HG03196 (cell line): Measurements from ENCODE around the gene HMX1.

Experiments used
- ATAC-seq: cut with Tn5 transposase; IDR thresholded peaks from one replicate; pipeline ENCODE4 v1.9.1; 2021; ENCODE audit not compliant: unreplicated experiment

The HMX1 gene

DNA sequence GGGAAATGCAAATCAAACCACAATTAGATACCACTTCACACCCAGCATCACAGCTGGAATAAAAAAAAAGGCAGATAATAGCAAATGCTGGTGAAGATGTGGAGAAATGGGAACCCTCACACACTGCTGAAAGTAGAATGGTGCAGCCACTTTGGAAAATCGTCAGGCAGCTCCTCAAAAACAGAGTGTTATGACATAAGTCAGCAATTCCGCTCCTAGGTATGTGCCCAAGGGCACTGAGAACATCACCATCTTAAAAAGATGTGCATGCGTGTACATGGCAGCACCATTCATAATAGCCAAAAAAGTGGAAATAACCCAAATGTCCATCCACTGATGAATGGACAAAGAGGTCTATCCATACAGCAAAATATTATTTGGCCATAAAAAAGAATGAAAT lies 28.0 kb downstream of the HMX1 start:
- no peak for ATAC-seq

DNA sequence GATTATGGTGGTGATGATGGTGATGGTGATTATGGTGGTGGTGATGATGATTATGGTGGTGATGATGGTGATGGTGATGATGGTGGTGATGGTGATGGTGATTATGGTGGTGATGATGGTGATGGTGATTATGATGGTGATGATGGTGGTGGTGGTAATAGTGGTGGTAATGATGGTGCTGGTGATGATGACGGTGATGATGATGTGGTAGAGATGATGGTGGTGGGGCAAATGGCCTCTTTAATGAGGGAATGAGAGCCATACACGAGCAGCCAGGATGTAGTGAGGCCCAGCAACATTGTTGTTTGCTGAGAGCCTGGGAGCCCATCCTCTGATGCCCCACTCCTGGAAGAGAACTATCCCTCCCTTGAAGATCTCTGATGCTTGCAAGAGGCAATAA lies 29.0 kb downstream of the HMX1 start:
- no peak for ATAC-seq

DNA sequence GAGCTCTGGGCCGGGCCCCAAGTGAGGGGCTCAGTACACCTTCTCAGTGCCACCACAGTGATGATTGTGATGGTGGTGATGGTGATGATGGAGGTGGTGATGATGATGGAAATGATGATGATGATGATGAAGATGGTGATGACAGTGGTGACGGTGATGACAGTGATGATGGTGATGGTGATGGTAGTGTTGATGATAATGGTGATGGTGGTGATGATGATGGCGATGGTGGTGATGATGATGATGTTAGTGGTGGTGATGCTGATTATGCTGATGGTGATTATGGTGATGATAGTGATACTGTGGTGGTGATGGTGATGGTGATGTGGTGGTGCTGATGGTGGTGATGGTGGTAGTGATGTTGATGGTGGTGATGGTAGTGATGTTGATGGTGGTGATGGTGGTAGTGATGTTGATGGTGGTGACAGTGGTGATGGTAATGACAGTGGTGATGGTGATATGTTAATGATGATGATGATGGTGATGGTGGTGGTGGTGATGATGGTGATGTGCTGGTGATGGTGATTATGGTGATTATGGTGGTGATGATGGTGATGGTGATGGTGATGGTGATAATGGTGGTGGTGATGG lies 29.9 kb downstream of the HMX1 start:
- no peak for ATAC-seq

DNA sequence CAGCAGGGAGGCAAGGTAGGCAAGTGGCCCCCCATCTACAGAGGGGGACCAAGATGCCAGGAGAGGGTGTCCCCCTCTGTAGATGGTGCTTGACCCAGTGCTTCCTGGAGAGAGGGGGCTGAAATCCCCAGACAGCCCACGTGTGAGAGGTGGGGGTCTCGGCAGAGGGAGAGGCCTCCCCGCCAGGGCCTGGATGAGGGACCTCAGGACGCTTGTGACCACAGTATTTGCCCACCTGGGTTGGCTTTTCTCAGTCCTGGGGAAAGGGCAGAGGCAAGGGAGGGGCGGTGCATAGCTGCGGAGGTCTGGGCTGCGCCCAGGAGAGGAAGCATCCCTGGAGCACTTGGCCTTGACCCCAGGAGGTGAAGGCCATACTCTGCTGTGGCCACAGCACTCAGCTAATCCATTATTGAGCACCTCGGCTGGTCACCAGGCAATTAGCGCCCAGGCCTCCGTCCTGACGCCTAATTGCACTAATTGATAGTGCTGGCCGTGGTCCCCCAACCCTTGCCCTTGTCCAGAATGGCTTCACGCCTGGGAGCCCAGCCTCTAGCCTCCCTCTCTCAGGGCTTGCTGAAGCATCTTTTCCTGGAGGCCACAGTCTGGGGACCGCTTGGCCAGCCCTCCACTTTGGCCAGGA lies 30.7 kb downstream of the HMX1 start:
- ATAC-seq: no peak

DNA sequence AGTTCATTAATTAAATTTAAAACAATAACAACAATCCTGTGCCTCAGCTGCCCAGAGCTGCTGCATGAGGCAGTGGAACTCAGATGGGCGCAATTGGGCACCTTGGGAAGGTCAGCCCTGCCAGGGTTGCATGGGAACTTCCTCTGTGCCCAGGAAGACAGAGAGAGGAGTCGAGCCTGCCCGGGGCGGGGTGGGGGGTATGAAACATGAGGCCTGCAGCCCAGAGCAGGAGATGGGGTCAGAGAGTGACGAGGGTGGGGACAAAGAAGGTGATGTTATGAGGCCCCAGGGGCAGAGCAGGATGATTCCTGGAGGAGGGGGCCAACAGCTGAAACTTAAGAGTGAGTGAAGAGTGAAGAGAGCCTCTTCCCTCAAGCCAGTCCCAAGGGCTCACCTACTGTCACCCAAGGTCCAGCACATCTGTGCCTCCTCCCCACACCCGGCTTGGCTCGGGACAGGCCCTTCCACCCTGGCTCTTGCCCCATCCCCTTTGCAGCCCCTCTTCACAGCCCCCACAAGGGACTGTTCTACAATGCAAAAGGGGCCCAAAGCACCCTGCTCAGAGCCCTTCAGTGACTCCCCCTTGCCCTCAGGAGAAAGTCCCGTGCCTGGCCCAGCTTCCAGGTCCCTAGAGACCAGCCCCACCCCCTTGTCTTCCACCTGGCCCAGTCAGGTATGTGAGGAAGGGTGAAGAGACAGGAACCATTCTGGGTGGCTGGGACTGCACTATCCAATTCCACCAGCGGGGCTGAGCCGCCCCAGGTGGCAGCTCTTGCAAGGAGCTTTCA lies 31.4 kb downstream of the HMX1 start:
- no peak for ATAC-seq

- no peak for ATAC-seq
These were observed 32.6 kb downstream of the HMX1 start for GRCh38 chr4:8838961-8839431.

GRCh38 chr4:8838296-8838960 lies 33.2 kb downstream of the HMX1 start:
- ATAC-seq: no peak

DNA sequence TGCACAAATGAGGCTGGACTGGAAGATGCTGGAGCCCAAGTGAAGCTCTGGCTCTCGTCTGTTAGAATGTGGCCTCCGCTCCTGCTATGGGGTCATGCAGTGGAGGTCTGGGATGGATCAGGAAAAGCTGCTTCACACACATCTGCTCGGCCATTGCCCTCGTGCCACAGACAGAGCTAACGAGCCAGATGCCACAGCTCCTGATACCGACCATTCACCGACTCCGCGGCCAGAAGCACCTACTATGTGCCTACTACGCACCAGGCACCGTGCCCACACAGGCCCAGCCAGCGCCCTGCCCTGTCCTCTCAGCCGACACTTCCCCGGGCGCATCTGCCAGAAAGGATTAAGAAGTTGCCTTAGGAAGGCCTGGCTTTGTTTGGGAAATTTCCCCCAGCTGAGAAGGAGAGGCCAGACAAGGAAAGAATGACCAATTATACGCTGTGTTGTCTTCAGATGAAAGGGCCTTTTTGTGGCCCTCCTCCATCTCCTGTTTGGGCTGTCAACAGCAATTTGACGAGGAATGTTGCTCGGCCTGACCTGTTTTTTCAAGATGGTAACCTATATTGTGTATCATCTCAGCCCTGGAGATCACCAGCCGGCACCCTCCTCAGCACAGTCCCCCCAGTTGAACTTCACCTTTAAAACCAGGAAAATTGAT lies 34.3 kb downstream of the HMX1 start:
- no peak for ATAC-seq

GRCh38 chr4:8836664-8837171 lies 34.9 kb downstream of the HMX1 start:
- ATAC-seq: no peak

DNA sequence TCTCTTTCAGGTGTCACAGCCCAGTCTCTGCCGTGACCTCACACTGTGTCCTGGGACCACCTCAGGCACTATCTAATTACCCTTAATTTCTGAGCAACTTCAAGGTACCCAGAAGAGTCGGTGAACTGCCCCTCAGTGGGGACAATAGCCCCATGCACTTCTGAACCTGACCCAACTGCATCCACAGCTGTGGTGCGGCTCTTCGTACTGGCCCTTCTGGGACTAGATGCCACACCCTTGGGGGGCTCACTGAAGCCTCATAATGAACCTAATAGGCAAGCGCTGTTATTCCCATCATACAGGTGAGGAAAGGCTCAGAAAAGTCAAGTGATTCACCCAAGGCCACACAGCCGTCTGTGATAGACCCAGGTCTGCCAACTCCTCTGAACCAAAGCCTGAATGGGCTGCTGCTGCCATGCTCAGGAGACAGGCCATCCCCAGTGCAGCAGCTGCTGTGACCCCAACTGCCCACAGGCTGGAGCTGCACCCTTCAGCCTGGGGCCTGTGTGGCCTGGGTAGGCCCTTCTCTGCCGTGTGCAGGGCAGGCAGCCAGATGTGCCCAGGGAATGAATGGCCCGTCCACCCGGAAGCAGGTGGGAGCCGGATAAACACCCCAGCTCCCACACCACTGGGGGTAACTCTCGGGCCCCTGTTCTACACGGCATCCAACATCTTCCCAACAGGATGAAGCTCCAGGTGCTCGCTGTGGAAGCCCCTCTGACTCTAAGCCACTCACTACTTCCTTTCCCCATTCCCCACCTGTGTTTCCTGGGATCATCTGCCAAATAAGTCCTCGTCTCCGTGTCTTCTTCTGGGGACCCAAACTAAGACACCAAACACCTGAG lies 35.9 kb downstream of the HMX1 start:
- ATAC-seq: no peak

DNA sequence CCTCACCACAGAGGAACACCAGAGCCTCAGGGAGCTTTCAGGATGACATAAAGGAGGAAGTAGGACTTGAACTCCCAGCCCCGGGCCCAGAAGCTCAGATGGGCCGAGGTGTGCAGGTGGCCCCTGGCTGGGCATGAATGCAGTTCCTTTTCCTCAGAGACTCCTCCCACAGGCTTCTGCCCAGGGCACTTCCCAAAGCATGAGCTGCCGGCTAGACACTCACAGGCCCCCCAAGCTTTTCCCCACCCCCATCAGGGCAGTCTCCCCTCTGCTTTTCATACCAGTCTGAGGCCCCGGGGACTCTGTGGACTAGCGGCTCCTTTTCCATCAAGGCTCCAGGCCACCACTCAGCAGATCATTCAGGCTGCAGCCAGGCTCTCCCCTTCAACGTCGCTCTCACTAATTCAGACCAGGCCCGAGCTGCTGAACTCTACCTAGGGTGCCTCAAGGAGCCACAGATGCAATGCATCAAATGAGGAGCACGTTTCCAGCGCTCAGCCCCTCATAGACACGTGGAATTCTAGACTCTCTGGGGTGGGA lies 36.9 kb downstream of the HMX1 start:
- ATAC-seq: no peak

- no peak for ATAC-seq
These were observed 39.3 kb downstream of the HMX1 start for GRCh38 chr4:8832113-8832915.

DNA sequence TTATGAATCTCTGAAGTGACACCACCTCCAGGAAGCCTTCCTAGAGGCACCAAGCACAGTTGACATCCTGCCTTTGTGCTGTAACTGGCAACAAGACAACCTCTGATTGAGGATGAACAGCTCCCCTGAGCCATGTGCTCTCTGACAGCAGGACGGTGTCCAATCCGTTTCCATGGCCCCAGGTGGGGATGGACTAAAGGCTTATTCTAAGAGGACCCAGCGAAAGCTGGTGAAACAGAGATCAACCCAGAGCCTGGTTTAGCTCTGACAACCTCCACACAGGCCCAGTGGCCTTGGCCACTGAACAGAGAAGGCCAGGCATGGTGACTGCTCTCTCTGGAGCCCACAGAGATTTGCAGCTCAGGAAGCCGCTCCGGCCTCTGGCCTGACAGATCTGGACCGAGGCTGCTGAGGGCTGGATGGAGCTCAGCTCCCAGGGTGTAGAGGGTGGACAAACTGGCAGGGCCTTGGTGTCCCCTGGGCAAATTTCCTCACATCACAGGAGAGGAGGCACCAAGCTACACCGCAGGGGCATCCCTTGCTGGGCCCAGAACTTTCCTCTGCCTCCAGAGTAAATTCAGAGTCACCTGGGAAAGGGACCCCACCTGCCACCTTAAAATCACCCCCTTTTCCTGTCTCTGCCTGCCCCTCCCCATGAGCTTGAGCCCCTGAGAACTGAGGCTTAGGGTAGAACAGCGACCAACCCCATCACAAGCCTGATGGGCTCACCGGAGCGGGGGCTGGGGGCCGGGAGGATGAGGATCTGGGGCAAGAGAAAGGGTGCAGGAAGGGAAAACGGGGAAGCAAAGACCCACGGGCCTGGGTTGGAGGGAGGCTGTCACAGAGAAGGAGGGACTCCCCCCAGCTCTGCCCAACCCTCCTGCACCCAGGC lies 40.2 kb downstream of the HMX1 start:
- no peak for ATAC-seq

DNA sequence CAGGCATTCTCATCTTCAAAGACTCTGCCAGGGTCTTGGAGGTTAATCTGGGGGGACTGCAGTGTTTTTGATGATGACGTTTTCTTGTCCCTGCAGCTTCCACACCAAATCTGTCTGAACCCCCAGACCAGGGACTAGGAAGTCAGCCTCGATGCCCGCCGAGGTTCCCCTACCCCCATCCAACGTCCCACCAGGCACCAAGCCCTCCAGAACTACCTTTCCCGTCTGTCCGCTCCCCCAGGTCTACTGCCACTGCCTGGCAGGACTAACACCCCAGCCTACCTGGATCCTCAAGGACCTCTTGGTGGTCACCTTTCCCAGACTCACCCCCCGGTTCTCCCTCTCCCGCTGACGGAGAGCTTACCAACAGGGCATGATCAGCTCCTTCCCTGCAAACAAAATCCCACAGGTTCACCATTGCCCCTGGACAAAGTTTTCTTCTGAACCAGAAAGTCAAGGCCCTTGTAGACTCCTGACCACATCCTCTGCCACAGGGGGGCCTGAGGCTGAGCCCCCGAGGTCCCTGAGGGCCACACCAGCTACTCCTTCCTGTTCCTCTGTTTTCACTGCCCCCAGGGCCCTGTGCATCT lies 40.9 kb downstream of the HMX1 start:
- no peak for ATAC-seq

DNA sequence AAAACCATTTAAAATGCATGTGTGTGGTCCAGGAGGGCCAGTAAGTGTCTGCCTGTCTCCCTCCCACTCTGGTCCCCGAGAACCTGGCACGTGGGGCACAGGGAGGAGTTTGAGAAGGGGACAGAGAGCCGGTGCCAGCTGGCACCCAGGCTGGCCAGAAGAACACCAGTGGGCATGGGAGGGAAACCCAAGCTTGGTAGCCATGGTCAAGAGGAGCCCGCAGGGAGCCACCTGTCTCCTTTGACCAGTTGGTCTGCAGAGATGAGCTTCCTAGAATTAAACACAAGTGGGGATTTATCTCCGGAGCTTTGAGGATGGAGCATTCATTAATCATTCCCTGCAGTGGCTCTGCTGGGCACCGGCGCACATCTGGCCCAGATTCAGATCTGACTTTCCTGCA lies 41.6 kb downstream of the HMX1 start:
- no peak for ATAC-seq

GRCh38 chr4:8829584-8829983 lies 42.1 kb downstream of the HMX1 start:
- no peak for ATAC-seq

DNA sequence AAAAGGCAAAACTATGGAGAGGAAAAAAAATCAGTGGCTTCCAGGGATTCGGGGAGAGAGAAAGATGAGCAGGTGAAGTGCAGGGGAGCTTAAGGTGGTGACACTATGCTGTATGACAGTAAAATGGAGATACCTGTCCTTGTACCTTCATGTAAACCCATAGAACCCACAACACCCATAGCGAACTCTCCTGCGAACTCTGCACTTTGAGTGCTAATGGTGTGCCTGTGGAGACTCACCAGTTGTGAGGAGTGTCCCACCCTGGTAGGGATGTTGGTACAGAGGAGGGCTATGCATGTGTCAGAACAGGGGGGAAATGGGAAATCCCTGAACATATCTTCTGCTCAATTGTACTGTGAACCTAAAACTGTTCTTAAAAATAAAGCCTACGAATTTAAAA lies 42.8 kb downstream of the HMX1 start:
- no peak for ATAC-seq
